Measurements from ENCODE around the gene RPL7A.
"Not testable (repeated sequence)": the region's sequence is repeated elsewhere in the genome, so short reads cannot be mapped to it uniquely, and the experiment has no call there.

DNA sequence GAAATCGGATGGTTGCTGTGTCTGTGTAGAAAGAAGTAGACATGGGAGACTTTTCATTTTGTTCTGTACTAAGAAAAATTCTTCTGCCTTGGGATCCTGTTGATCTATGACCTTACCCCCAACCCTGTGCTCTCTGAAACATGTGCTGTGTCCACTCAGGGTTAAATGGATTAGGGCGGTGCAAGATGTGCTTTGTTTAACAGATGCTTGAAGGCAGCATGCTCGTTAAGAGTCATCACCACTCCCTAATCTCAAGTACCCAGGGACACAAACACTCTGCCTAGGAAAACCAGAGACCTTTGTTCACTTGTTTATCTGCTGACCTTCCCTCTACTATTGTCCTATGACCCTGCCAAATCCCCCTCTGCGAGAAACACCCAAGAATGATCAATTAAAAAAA, 43.4 kb downstream of the RPL7A start:
- TF ChIP-seq, protein P1, sequence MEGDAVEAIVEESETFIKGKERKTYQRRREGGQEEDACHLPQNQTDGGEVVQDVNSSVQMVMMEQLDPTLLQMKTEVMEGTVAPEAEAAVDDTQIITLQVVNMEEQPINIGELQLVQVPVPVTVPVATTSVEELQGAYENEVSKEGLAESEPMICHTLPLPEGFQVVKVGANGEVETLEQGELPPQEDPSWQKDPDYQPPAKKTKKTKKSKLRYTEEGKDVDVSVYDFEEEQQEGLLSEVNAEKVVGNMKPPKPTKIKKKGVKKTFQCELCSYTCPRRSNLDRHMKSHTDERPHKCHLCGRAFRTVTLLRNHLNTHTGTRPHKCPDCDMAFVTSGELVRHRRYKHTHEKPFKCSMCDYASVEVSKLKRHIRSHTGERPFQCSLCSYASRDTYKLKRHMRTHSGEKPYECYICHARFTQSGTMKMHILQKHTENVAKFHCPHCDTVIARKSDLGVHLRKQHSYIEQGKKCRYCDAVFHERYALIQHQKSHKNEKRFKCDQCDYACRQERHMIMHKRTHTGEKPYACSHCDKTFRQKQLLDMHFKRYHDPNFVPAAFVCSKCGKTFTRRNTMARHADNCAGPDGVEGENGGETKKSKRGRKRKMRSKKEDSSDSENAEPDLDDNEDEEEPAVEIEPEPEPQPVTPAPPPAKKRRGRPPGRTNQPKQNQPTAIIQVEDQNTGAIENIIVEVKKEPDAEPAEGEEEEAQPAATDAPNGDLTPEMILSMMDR (conservative IDR thresholded peaks at IDR 0.05; ENCODE audit: low read depth, low read length): not testable (repeated sequence)
- TF ChIP-seq BHLHE40 (IDR thresholded peaks at IDR 0.05; ENCODE audit: low read depth, low read length); RAD21 (IDR thresholded peaks at IDR 0.05; ENCODE audit: low read length); MAZ (IDR thresholded peaks at IDR 0.05; ENCODE audit: borderline replicate concordance, low read depth, low read length); POLR2A (IDR thresholded peaks at IDR 0.05; ENCODE audit: low read depth, low read length); SMC3 (IDR thresholded peaks at IDR 0.05; ENCODE audit: low read depth, low read length); CEBPB (IDR thresholded peaks at IDR 0.05; ENCODE audit: low read depth, low read length): not testable (repeated sequence)

Measured in IMR-90 (cell line).